Measurements from ENCODE around the gene CNKSR2.

DNA sequence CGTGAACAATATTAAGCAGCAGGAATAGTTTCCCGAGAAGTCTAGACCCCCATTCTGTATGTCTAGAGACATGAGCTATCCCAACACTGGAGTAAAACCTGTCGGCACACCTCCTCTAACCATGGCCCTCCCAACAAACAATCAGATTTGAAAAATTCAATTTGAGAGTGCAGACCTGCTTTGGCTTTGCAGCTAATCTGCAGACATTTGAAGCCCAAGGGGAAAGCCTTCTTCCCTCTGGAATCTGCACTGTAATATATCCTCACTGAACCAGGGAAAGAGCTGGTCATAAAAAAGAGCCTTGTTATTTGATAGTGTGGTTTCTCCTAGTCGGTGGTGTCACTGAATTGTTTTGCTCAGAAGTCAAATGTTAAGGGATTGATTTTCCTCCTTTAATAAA is 328.5 kb downstream of the CNKSR2 start:
- no peak for TF ChIP-seq POLR2A (IDR thresholded peaks at IDR 0.05)
- TF ChIP-seq, protein P1, sequence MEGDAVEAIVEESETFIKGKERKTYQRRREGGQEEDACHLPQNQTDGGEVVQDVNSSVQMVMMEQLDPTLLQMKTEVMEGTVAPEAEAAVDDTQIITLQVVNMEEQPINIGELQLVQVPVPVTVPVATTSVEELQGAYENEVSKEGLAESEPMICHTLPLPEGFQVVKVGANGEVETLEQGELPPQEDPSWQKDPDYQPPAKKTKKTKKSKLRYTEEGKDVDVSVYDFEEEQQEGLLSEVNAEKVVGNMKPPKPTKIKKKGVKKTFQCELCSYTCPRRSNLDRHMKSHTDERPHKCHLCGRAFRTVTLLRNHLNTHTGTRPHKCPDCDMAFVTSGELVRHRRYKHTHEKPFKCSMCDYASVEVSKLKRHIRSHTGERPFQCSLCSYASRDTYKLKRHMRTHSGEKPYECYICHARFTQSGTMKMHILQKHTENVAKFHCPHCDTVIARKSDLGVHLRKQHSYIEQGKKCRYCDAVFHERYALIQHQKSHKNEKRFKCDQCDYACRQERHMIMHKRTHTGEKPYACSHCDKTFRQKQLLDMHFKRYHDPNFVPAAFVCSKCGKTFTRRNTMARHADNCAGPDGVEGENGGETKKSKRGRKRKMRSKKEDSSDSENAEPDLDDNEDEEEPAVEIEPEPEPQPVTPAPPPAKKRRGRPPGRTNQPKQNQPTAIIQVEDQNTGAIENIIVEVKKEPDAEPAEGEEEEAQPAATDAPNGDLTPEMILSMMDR (IDR thresholded peaks at IDR 0.05), result no peak

All from lower leg skin (tissue), 3 donors.